HG03558 (cell line): ENCODE measurements around the gene RAB15.

ENCODE experiments used
- ATAC-seq: cut with Tn5 transposase; IDR thresholded peaks from one replicate; pipeline ENCODE4 v1.9.1; 2021; ENCODE audit warnings: moderate number of reproducible peaks; ENCODE audit not compliant: unreplicated experiment; ENCODE audit errors: extremely low read depth

RAB15 gene

GRCh38 chr14:64971943-64972791, at the start of gene RAB15:
TSS of gene RAB15 (minus strand) at chr14:64972336. CDS start at chr14:64972076, 260 bp downstream.
- ATAC-seq: no peak

GRCh38 chr14:65019944-65020566, 47.9 kb upstream of the RAB15 start:
- no peak for ATAC-seq

GRCh38 chr14:65016471-65016870, 44.3 kb upstream of the RAB15 start:
- ATAC-seq: no peak

GRCh38 chr14:65015391-65015790, 43.3 kb upstream of the RAB15 start:
- ATAC-seq: no peak

- ATAC-seq: no peak
Measured at GRCh38 chr14:65012353-65012752, 40.2 kb upstream of the RAB15 start.

GRCh38 chr14:65011538-65011937, 39.4 kb upstream of the RAB15 start:
- ATAC-seq: no peak

GRCh38 chr14:65010211-65010931, 38.2 kb upstream of the RAB15 start:
- no peak for ATAC-seq

- ATAC-seq: no peak
Measured at GRCh38 chr14:65007202-65007601, 35.1 kb upstream of the RAB15 start.

GRCh38 chr14:65006261-65006721, 34.2 kb upstream of the RAB15 start:
- ATAC-seq: no peak

GRCh38 chr14:65003394-65003793, 31.3 kb upstream of the RAB15 start:
- no peak for ATAC-seq

GRCh38 chr14:65002586-65003210, 30.6 kb upstream of the RAB15 start:
- no peak for ATAC-seq

GRCh38 chr14:65001723-65002122, 29.6 kb upstream of the RAB15 start:
- ATAC-seq: no peak

GRCh38 chr14:65000898-65001591, 28.9 kb upstream of the RAB15 start:
- no peak for ATAC-seq

- ATAC-seq: no peak
Measured at GRCh38 chr14:64998455-64998931, 26.4 kb upstream of the RAB15 start.

GRCh38 chr14:64997108-64997794, 25.1 kb upstream of the RAB15 start:
- ATAC-seq: no peak

GRCh38 chr14:64995291-64995690, 23.2 kb upstream of the RAB15 start:
- no peak for ATAC-seq

GRCh38 chr14:64994540-64994939, 22.4 kb upstream of the RAB15 start:
- no peak for ATAC-seq

GRCh38 chr14:64993266-64993930, 21.3 kb upstream of the RAB15 start:
- no peak for ATAC-seq
